Lower leg skin (tissue), 3 donors: ENCODE measurements around the gene IRGQ.

Experiments
- CTCF ChIP-seq, 3 donors: fragments of 450-650 bp; IDR thresholded peaks; one replicate each; pipeline ENCODE4 v1.5.1; 2016; ENCODE audit warnings: antibody characterized with exemption in 3 of 3, mild to moderate bottlenecking in 3 of 3, moderate library complexity in 2 of 3
- POLR2A ChIP-seq, 2 donors: fragments of 450-650 bp; IDR thresholded peaks; one replicate each; pipeline ENCODE4 v1.6.1; 2016 to 2017; ENCODE audit warnings: antibody characterized with exemption in 2 of 2, mild to moderate bottlenecking in 1 of 2, moderate library complexity in 1 of 2

GRCh38 chr19:43560687-43561086 is 35.2 kb downstream of the IRGQ start:
- TF ChIP-seq CTCF (IDR thresholded peaks at IDR 0.05): no peak
- TF ChIP-seq POLR2A (IDR thresholded peaks at IDR 0.05): no peak
